PFSK-1 (cell line): ENCODE measurements around the gene EVA1A.

Source experiments
- FOXP2 ChIP-seq: optimal IDR thresholded peaks from 2 replicates; pipeline ENCODE3; 2011; ENCODE audit warnings: borderline replicate concordance, control low read depth, inconsistent platforms; ENCODE audit not compliant: insufficient read depth; ENCODE audit errors: extremely low read length, extremely low read depth
- POLR2AphosphoS5 ChIP-seq: IDR thresholded peaks from 2 replicates; pipeline ENCODE4 v1.6.1; 2012; ENCODE audit warnings: low read depth, mild to moderate bottlenecking, control low read depth, low read length, moderate library complexity
- SIN3A ChIP-seq: IDR thresholded peaks from 2 replicates; pipeline ENCODE4 v1.6.1; 2012; ENCODE audit warnings: mild to moderate bottlenecking, low read length, moderate library complexity, borderline replicate concordance; ENCODE audit not compliant: insufficient read depth
- TAF1 ChIP-seq: IDR thresholded peaks from 2 replicates; pipeline ENCODE4 v1.6.1; 2012; ENCODE audit warnings: low read length, control low read depth, borderline replicate concordance; ENCODE audit not compliant: insufficient read depth
- TF ChIP-seq, protein P1 (sequence below), 2 experiments: IDR thresholded peaks; 2 replicates each; pipeline versions ENCODE4 v1.6.1 to v1.8.0; 2011 to 2012; ENCODE audit warnings: low read depth in 2 of 2, low read length in 2 of 2, control low read depth in 1 of 2, inconsistent platforms in 1 of 2, mild to moderate bottlenecking in 1 of 2, moderate library complexity in 1 of 2; ENCODE audit not compliant: insufficient read depth in 1 of 2

Gene EVA1A

DNA sequence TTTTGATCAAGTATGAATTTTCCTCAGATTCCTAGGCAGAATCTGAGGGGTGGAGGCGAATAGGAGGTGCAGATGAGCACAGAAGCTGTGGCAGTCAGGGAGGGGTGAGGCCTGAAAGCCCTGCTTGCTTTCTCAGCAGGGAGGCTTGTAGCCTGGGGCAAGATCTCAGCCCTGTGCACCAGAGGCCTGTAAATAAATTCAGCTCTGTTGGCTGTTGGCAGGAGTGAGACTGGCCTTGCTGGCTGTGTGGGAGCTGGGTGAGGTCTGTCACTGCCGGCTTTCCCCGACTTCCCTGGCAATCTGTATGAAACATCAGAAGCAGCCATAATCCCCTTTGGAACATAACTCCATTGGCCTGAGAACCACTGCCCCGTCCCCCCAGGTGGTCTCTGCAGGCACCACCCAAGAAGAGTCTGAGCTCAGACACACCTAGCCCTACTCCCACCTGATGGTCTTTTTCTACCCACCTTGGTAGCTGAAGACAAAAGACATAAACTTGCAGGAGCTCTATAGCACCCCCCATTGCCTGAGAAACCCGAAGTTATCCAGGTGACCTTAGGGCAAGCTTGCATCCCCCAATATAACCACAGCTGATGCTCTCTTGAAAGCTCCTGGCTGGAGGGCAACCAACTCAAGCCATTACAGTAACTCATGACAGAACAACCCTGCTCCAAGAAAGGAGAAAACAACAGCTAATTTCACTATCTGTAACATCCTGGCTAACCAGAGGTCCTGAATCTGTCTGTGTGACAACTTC is 32.3 kb downstream of the EVA1A start:
- TF ChIP-seq FOXP2 (no peak), SIN3A (no peak), TAF1 (no peak), POLR2AphosphoS5 (no peak)
- TF ChIP-seq, protein P1, sequence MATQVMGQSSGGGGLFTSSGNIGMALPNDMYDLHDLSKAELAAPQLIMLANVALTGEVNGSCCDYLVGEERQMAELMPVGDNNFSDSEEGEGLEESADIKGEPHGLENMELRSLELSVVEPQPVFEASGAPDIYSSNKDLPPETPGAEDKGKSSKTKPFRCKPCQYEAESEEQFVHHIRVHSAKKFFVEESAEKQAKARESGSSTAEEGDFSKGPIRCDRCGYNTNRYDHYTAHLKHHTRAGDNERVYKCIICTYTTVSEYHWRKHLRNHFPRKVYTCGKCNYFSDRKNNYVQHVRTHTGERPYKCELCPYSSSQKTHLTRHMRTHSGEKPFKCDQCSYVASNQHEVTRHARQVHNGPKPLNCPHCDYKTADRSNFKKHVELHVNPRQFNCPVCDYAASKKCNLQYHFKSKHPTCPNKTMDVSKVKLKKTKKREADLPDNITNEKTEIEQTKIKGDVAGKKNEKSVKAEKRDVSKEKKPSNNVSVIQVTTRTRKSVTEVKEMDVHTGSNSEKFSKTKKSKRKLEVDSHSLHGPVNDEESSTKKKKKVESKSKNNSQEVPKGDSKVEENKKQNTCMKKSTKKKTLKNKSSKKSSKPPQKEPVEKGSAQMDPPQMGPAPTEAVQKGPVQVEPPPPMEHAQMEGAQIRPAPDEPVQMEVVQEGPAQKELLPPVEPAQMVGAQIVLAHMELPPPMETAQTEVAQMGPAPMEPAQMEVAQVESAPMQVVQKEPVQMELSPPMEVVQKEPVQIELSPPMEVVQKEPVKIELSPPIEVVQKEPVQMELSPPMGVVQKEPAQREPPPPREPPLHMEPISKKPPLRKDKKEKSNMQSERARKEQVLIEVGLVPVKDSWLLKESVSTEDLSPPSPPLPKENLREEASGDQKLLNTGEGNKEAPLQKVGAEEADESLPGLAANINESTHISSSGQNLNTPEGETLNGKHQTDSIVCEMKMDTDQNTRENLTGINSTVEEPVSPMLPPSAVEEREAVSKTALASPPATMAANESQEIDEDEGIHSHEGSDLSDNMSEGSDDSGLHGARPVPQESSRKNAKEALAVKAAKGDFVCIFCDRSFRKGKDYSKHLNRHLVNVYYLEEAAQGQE (IDR thresholded peaks at IDR 0.05; ENCODE audit: insufficient read depth in 1 of 2, low read depth in 2 of 2, low read length in 2 of 2): no peak

DNA sequence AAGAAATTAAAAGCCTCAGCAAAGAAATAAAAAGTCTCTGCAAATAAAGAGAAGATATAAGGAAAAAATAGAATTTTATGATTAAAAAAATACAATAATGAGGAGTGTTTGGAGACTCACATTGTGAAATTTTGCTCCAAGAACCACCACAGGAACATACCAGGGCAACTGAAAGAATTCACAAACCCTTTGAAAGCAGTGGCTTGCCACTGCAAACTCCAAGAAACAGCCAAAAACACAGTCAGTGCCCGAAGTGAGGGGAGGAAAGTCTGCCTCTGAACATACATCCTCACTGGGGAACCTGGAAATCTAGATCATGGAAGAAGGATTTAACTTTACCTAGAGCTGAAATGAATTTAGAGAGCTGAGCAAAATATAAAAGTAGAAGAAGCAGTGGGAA is 33.1 kb downstream of the EVA1A start:
- TF ChIP-seq TAF1 (no peak), POLR2AphosphoS5 (no peak), FOXP2 (no peak), SIN3A (no peak)
- TF ChIP-seq, protein P1 (IDR thresholded peaks at IDR 0.05; ENCODE audit: insufficient read depth in 1 of 2, low read depth in 2 of 2, low read length in 2 of 2): no peak

DNA sequence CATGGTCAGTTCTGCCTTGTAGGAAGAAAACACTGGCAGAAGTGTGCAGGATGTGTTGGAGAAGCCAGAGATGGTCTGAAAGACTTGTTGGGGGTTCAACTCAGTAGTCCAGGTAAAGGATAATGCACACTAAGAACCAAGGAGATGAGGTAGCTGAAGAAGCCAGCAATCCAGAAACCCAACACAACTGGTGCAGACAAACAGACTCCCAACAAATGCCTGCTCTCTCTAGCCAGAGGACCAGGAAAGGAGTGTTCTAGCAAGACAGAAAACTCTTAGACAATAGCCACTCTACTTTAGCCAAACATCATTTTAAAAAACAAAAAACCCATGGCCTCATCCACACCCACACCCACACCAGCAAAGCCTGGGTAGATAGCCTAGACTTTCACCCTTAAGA is 33.9 kb downstream of the EVA1A start:
- TF ChIP-seq TAF1 (no peak), POLR2AphosphoS5 (no peak), SIN3A (no peak), FOXP2 (no peak)
- TF ChIP-seq, protein P1 (IDR thresholded peaks at IDR 0.05; ENCODE audit: insufficient read depth in 1 of 2, low read depth in 2 of 2, low read length in 2 of 2): no peak

DNA sequence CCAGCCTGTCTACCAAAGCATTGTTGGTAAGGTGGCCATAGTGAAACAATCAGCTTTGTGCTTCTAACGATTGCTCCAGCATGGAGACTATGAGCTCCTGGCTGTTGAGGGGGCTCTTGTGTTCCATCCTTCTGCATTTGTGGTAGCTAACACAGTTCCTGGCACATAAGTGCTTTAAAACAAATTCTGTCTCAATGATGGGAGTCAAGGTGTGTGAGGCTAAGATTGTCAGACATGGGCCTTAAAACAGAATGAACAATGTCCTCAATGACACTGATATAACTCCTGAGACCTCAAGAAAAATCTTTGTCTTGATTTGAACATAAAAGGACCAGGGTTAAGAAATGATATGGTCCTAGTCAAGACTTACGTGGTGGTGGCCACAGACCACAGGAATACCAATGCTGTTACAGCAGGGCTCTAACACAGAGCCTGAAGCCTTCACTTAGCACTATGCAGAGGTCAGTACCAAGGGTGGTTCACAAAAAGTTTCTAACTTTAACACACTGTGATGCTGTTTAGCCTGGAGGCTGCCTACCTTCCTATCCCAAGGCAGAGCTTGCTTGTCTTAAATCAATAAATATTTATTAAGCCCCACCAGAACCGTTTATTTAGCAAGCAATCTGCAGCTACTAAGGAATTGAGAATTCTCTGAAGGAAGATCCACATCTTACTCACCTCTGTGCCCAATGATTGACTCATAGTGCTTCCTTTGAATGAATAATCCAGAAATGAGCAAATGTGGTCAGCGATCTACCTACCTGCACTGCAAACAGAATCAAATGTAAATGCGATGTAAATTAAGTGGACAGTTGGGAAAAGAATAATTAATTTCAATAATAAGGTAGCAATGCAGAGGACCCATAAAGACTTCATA is 35.1 kb downstream of the EVA1A start:
- TF ChIP-seq, protein P1 (IDR thresholded peaks at IDR 0.05; ENCODE audit: insufficient read depth in 1 of 2, low read depth in 2 of 2, low read length in 2 of 2): no peak
- TF ChIP-seq FOXP2: no peak
- TF ChIP-seq POLR2AphosphoS5: no peak
- no peak for TF ChIP-seq TAF1
- no peak for TF ChIP-seq SIN3A
